ENCODE data around the gene NEU2. TPM values are rescaled to one million over a fixed set of nuclear protein-coding genes. Genes with fewer than 3 reads are reported as not detected.
"Not testable (repeated sequence)": the region's sequence is repeated elsewhere in the genome, so short reads cannot be mapped to it uniquely, and the experiment has no call there.

NEU2 gene
- total RNA-seq, 1 donor: not detected

DNA sequence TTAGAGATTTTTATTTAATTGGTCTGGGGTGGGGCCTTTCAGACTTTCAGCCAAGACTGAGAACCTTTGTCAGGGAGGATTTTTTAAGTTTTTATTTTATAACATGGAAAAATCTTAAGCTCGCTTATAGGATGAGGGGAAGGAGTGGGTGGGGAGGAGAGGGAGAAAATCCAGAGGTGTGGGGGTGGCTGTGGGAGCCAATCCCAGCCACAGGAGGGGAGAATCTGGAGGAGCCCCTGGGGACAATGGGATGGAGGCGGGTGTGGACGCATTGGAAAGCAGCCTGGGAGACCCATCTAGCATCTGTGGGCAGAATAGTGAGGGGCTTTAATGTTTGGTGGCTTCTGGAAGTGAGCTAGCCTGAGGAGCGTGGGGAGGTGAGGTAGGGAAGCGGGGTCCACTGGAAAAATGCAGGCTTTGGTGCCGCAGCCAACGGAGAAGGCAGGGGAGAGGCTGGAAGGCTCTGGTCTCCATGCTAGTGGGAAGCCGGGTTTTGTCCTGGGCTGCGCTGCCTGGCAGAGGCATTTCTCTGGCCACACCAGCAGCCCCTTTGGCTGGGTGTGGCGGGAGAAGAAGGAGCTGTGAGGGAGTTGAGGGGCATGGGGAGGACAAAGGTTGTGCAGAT is 16.2 kb downstream of the NEU2 start:
- TF ChIP-seq, protein P1, sequence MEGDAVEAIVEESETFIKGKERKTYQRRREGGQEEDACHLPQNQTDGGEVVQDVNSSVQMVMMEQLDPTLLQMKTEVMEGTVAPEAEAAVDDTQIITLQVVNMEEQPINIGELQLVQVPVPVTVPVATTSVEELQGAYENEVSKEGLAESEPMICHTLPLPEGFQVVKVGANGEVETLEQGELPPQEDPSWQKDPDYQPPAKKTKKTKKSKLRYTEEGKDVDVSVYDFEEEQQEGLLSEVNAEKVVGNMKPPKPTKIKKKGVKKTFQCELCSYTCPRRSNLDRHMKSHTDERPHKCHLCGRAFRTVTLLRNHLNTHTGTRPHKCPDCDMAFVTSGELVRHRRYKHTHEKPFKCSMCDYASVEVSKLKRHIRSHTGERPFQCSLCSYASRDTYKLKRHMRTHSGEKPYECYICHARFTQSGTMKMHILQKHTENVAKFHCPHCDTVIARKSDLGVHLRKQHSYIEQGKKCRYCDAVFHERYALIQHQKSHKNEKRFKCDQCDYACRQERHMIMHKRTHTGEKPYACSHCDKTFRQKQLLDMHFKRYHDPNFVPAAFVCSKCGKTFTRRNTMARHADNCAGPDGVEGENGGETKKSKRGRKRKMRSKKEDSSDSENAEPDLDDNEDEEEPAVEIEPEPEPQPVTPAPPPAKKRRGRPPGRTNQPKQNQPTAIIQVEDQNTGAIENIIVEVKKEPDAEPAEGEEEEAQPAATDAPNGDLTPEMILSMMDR (IDR thresholded peaks at IDR 0.05; ENCODE audit: insufficient read depth, low read length): no peak
- H3K4me3 ChIP-seq (ENCODE audit: low read depth, low read length): no peak overlapping the region
- no peak for DNase-seq (ENCODE audit: low read depth)

DNA sequence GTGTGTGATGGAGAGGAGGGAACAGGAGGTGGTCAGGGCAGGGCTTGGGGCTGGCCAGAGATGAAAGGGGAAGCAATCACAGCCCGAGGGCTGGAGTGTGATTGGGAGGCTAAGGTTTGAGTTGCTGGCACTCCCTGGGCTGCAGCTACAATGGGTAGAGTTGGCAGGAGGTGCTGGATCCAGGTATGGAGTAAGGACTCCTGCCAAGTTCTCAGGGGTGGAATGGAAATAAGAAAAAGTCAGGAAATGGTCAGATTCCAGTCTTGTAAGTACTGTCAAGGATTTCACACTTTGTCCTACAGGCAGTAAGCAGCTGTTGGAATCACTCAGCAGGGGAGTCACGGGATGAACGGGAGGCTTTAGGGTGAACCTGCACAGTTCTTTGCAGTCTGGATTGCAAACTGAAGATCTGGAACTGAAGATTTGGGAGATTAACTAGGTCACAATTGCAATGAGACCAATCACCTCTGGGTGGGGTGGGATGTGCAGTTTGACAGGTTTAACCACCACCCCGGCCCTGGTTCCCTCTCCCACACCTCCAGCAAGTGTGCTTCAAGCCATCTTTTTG is 16.8 kb downstream of the NEU2 start:
- no peak overlapping the region for H3K4me3 ChIP-seq (ENCODE audit: low read depth, low read length)
- DNase-seq (ENCODE audit: low read depth): no peak
- TF ChIP-seq, protein P1 (IDR thresholded peaks at IDR 0.05; ENCODE audit: insufficient read depth, low read length): no peak

DNA sequence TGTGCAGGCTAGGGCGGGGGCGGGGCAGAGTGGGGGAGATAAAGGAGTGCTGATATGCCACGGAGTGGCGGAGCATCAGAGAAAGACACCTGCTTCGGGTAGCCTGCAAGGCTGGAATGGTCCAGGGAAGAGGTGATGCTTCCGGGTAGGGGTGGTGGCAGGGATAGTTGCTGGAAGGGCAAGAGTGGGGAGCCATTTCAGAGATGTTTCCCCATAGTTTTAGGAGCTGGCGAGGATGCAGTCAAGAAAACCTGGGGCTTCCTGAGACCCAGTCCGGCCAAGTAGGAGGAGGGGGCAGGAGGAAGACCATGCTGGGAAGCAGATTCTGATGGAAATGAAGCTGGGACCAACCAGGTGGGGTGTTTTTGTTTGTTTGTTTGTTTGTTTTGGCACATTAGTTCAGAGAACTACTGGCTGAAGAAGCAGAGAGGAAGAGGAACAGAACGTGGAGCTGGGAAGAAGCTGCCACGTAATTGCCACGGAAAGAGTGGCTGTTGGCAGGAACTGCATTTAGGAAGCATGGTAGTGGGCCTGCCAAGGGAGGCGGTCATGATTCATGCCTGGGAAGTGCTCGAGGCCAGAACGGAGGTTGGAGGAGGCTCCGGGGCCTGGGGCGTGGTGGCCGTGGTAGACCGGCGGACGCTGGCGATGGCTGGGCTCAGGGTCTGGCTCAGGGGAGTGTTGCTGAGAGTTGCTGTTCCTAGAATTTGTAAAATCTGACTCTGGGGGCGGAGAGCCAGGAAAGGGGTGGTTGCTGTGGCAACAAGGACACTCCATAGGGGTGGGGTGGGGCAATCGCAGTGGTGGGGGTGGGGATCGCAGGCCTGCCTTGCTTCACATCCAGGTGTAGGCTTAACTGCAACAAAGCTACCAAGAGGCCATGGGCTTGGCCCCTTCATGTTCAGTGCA is 19.0 kb downstream of the NEU2 start:
- DNase-seq (ENCODE audit: low read depth): peak; percentile 94
- TF ChIP-seq, protein P1 (IDR thresholded peaks at IDR 0.05; ENCODE audit: insufficient read depth, low read length): no peak
- H3K4me3 ChIP-seq (ENCODE audit: low read depth, low read length): no peak overlapping the region

DNA sequence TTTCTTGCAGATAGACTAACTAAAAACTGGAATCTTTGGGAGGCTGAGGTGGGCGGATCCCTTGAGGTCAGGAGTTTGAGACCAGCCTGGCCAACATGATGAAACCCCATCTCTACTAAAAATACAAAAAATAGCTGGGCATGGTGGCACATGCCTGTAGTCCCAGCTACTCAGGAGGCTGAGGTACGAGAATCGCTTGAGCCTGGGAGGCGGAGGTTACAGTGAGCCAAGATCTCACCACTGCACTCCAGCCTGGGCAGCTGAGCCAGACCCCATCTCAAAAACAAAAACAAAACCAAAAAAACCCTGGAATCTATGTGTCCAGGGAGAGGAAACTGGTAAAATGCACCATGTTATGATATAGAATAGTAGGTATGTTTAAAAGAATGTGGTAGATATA is 20.0 kb downstream of the NEU2 start:
- DNase-seq (ENCODE audit: low read depth); H3K4me3 ChIP-seq (ENCODE audit: low read depth, low read length): not testable (repeated sequence)

DNA sequence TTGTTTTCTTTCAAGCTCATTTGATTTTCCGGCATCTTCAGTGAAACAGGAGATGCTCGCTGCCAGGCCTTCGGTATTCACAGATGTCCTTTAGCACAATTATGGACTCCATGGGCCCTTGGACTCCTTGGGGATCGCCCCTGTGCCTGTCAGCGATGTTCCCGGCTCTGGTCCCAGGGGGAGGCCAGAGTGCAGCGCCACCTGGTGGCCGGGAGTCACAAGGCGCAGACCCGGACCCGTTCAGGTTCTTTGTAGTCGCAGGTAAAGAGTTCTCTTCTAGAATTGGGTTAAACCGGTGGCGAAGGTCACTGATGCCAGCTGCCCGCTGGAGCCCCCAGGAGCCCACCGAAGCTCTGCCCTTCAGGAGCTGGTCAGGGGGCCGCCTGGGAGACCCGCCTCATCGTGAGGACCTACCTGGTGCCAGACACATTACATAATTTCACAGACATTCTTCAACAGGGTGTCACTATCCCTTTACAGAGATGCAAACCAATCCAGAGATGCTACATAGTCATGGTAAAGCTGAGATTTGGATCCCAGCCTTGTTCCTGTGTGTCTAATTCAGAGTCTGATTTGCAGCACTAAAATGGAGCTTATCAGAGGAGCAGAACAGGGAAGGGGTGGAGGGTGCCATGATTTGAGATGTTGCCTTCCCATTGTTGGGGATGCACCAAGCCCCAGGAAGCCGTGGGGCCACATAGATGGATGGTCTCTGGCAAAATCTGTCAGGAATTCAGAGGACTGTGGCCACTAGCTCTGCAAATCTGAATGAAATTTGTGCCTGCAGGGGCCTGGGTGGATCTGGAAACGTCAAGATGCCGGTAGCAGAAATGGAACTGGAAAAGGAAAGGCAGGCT is 21.7 kb downstream of the NEU2 start:
- H3K4me3 ChIP-seq (ENCODE audit: low read depth, low read length): no peak overlapping the region
- TF ChIP-seq, protein P1 (IDR thresholded peaks at IDR 0.05; ENCODE audit: insufficient read depth, low read length): peak; percentile 89
- peak; percentile 29 for DNase-seq (ENCODE audit: low read depth)

DNA sequence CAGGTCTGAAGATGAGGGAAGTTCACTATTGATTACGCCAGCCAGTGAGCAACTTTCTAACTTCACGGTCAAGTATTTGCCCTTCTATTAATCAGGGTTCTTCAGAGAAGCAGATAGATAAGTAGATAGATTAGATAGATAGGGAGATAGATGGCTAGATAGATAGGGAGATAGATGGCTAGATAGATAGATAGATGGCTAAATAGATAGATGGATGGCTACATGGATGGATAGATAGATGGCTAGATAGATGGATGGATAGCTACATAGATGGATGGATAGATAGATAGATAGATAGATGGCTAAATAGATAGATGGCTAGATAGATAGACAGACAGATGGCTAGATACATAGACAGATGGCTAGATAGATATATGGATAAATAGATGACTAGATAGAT is 22.9 kb downstream of the NEU2 start:
- H3K4me3 ChIP-seq (ENCODE audit: low read depth, low read length): no peak overlapping the region
- TF ChIP-seq, protein P1 (IDR thresholded peaks at IDR 0.05; ENCODE audit: insufficient read depth, low read length): no peak
- DNase-seq (ENCODE audit: low read depth): no peak
